Endothelial cell of umbilical vein (primary cell): ENCODE data around the gene ATXN2L.

ENCODE experiments used
- POLR2A ChIP-seq: IDR thresholded peaks from 2 replicates; pipeline ENCODE4 v1.6.1; 2012; ENCODE audit warnings: low read depth, mild to moderate bottlenecking, control low read depth, low read length
- POLR2AphosphoS5 ChIP-seq: IDR thresholded peaks from 2 replicates; pipeline ENCODE4 v1.6.1; 2012; ENCODE audit warnings: low read depth, mild to moderate bottlenecking, control low read depth, low read length, moderate library complexity; ENCODE audit not compliant: insufficient read depth
- TF ChIP-seq, protein P1 (sequence below), 2 donors: IDR thresholded peaks; 1 replicate in 1 of 2; 2 replicates in 1 of 2; pipeline ENCODE4 v1.5.1; 2011; ENCODE audit warnings: low read length in 2 of 2, mild to moderate bottlenecking in 2 of 2, moderate library complexity in 2 of 2, control low read depth in 1 of 2, inconsistent platforms in 1 of 2, low read depth in 1 of 2; ENCODE audit not compliant: insufficient read depth in 1 of 2; ENCODE audit errors: extremely low read depth in 1 of 2

DNA sequence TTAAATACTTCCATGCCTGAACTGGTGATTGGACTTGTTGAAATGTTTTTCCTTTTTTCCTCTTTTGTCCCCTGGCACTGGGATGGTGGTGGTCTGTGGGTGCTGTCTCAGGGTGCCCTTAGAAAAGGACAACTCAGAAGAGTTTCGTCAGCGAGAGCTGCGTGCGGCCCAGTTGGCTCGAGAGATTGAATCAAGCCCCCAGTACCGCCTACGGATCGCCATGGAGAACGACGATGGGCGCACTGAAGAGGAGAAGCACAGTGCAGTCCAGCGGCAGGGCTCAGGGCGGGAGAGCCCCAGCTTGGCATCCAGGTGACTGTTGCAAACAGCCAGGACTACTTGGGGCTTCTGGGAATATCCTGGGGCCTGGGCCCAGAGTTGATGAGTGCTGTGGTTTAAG lies 6.9 kb downstream of the ATXN2L start:
- TF ChIP-seq, protein P1, sequence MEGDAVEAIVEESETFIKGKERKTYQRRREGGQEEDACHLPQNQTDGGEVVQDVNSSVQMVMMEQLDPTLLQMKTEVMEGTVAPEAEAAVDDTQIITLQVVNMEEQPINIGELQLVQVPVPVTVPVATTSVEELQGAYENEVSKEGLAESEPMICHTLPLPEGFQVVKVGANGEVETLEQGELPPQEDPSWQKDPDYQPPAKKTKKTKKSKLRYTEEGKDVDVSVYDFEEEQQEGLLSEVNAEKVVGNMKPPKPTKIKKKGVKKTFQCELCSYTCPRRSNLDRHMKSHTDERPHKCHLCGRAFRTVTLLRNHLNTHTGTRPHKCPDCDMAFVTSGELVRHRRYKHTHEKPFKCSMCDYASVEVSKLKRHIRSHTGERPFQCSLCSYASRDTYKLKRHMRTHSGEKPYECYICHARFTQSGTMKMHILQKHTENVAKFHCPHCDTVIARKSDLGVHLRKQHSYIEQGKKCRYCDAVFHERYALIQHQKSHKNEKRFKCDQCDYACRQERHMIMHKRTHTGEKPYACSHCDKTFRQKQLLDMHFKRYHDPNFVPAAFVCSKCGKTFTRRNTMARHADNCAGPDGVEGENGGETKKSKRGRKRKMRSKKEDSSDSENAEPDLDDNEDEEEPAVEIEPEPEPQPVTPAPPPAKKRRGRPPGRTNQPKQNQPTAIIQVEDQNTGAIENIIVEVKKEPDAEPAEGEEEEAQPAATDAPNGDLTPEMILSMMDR (IDR thresholded peaks at IDR 0.05; ENCODE audit: extremely low read depth in 1 of 2, insufficient read depth in 1 of 2, low read depth in 1 of 2, low read length in 2 of 2), result no peak
- TF ChIP-seq POLR2A (no peak), POLR2AphosphoS5 (no peak)
